Measurements from ENCODE around the gene BPIFB6. TPM values are rescaled to one million over a fixed set of nuclear protein-coding genes. Genes with fewer than 3 reads are reported as not detected.

The BPIFB6 gene
- polyA plus RNA-seq, 1 of the 3 experiments (the other 2 are of a cell fraction) = not detected

- ChIA-PET CTCF (interaction anchor here (1.1 kb wide), 1 partner anchor 10 kb away, joined by 3 read pairs; no protein-coding TSS in a partner anchor), POLR2A (no interaction called here)
- H4K20me1 ChIP-seq (ENCODE audit: insufficient read depth) = no peaks in the 10 kb centered on the region
- H3K27ac ChIP-seq (ENCODE audit: low read depth in 2 of 2, low read length in 1 of 2) = no peak overlapping the region
- WGBS (ENCODE audit: low lambda C conversion rate) = 67% methylated on average over 9 of the region's 12 CpGs
- no peaks in the 10 kb centered on the region for H3K9me3 ChIP-seq
- H3K9ac ChIP-seq = no peak overlapping the region
- H3K4me2 ChIP-seq = no peak overlapping the region
- H3F3A ChIP-seq (replicated peaks; ENCODE audit: insufficient read depth) = no peaks in the 10 kb centered on the region
- peaks cover 0 to 3% of the 10 kb centered on the region in 2 experiments; a peak in 1 of 4 replicates for H3K4me1 ChIP-seq (ENCODE audit: control insufficient read depth in 1 of 2, insufficient read depth in 2 of 2, low read depth in 1 of 2, low read length in 1 of 2)
- DNase-seq = no peak
- no peaks in the 10 kb centered on the region for H3K9me2 ChIP-seq
- no peaks in the 10 kb centered on the region for H3K36me3 ChIP-seq (replicated peaks in 1 of 2; ENCODE audit: control insufficient read depth in 1 of 2, insufficient read depth in 2 of 2, low read length in 1 of 2)
- no peak overlapping the region for H2AFZ ChIP-seq (ENCODE audit: low read depth)
- no peak overlapping the region for H3K4me3 ChIP-seq (ENCODE audit: low read depth in 2 of 2, low read length in 1 of 2)
- no peaks in the 10 kb centered on the region for H3K79me2 ChIP-seq (ENCODE audit: insufficient read depth)
- H3K27me3 ChIP-seq (ENCODE audit: insufficient read depth) = no peaks in the 10 kb centered on the region
- TF ChIP-seq REST (IDR thresholded peaks at IDR 0.05; ENCODE audit: low read depth, low read length) = no peak
These were observed 47.9 kb upstream of the BPIFB6 start for GRCh38 chr20:32983459-32984112.

GRCh38 chr20:32984196-32984595 is 47.3 kb upstream of the BPIFB6 start:
- CTCF ChIA-PET = no interaction called here
- Histone ChIP-seq H3K9ac (no peak overlapping the region), H3K4me1 (ENCODE audit: control insufficient read depth in 1 of 2, insufficient read depth in 2 of 2, low read depth in 1 of 2, low read length in 1 of 2) (peaks cover 0 to 3% of the 10 kb centered on the region in 2 experiments; a peak in 1 of 4 replicates), H3F3A (replicated peaks; ENCODE audit: insufficient read depth) (no peaks in the 10 kb centered on the region), H4K20me1 (ENCODE audit: insufficient read depth) (no peaks in the 10 kb centered on the region), H3K4me2 (no peak overlapping the region), H3K27me3 (ENCODE audit: insufficient read depth) (no peaks in the 10 kb centered on the region), H3K27ac (ENCODE audit: low read depth in 2 of 2, low read length in 1 of 2) (no peak overlapping the region), H3K79me2 (ENCODE audit: insufficient read depth) (no peaks in the 10 kb centered on the region), H3K36me3 (replicated peaks in 1 of 2; ENCODE audit: control insufficient read depth in 1 of 2, insufficient read depth in 2 of 2, low read length in 1 of 2) (no peaks in the 10 kb centered on the region), H2AFZ (ENCODE audit: low read depth) (no peak overlapping the region), H3K9me2 (no peaks in the 10 kb centered on the region), H3K9me3 (no peaks in the 10 kb centered on the region), H3K4me3 (ENCODE audit: low read depth in 2 of 2, low read length in 1 of 2) (no peak overlapping the region)
- TF ChIP-seq MAX (IDR thresholded peaks at IDR 0.05; ENCODE audit: low read depth) (no peak), USF1 (IDR thresholded peaks at IDR 0.05; ENCODE audit: borderline replicate concordance, low read depth) (no peak), FOXM1 (IDR thresholded peaks at IDR 0.05; ENCODE audit: low read depth) (no peak), PBX3 (IDR thresholded peaks at IDR 0.05) (no peak), MXI1 (IDR thresholded peaks at IDR 0.05; ENCODE audit: low read depth, low read length) (no peak), SIN3A (IDR thresholded peaks at IDR 0.05; ENCODE audit: borderline replicate concordance, low read depth, low read length) (no peak), CHD2 (IDR thresholded peaks at IDR 0.05; ENCODE audit: low read length, partially characterized antibody) (no peak), USF2 (IDR thresholded peaks at IDR 0.05; ENCODE audit: borderline replicate concordance, low read depth, low read length) (no peak), SMC3 (IDR thresholded peaks at IDR 0.05; ENCODE audit: low read depth, low read length) (no peak), TCF12 (IDR thresholded peaks at IDR 0.05) (no peak)
- WGBS (ENCODE audit: low lambda C conversion rate) = 60% methylated on average over 7 of the region's 7 CpGs
- no peak for DNase-seq
- POLR2A ChIA-PET = no interaction called here

Data from SK-N-SH (cell line).